Natural killer cell (primary cell): Measurements from ENCODE around the gene BCAM. TPM values are rescaled to one million over a fixed set of nuclear protein-coding genes. Genes with fewer than 3 reads are reported as not detected.

Experiments
- ATAC-seq, 3 donors: fragments of 150-1000 bp in 2 of 3; fragments of 200-7000 bp in 1 of 3; cut with Tn5 transposase; 1 replicate in 1 of 3; 2 replicates in 2 of 3; pipeline ENCODE4 v1.10.0; 2021; ENCODE audit warnings: mild to moderate bottlenecking in 2 of 3, moderate library complexity in 2 of 3
- DNase-seq, 2 donors: peaks; one replicate each; pipeline versions ENCODE4 v3.0.0 to v3.0.0-alpha.2; 2013 to 2021; ENCODE audit warnings: mixed read lengths in 1 of 2
- H3K27ac ChIP-seq: one replicate; pipeline ENCODE4 v1.5.1; 2013; ENCODE audit warnings: mild to moderate bottlenecking, low read length
- H3K27me3 ChIP-seq: one replicate; pipeline ENCODE4 v1.6.1; 2013; ENCODE audit warnings: low read length; ENCODE audit not compliant: control insufficient read depth, insufficient read depth
- H3K36me3 ChIP-seq: one replicate; pipeline ENCODE4 v1.6.1; 2013; ENCODE audit warnings: low read length; ENCODE audit not compliant: control insufficient read depth, insufficient read depth
- H3K4me1 ChIP-seq: one replicate; pipeline ENCODE4 v1.6.1; 2013; ENCODE audit warnings: low read length; ENCODE audit not compliant: control insufficient read depth, insufficient read depth
- H3K4me3 ChIP-seq: one replicate; pipeline ENCODE4 v1.5.1; 2013; ENCODE audit warnings: low read length
- H3K9me3 ChIP-seq: one replicate; pipeline ENCODE4 v1.6.1; 2013; ENCODE audit warnings: low read length; ENCODE audit not compliant: control insufficient read depth, insufficient read depth
- H3K27ac Mint-ChIP-seq, 2 donors: one replicate each; pipeline ENCODE4 v1.8.0; 2022; ENCODE audit warnings: mild to moderate bottlenecking in 2 of 2, mixed read lengths in 2 of 2, moderate library complexity in 1 of 2
- H3K27me3 Mint-ChIP-seq, 2 donors: one replicate each; pipeline ENCODE4 v1.8.0; 2022; ENCODE audit warnings: low read depth in 2 of 2, mixed read lengths in 2 of 2
- H3K36me3 Mint-ChIP-seq: one replicate; pipeline ENCODE4 v1.8.0; 2022; ENCODE audit warnings: mixed read lengths
- H3K4me1 Mint-ChIP-seq, 2 donors: one replicate each; pipeline ENCODE4 v1.8.0; 2022; ENCODE audit warnings: mixed read lengths in 2 of 2
- H3K4me3 Mint-ChIP-seq: one replicate; pipeline ENCODE4 v1.8.0; 2022; ENCODE audit warnings: mild to moderate bottlenecking, moderate library complexity, mixed read lengths
- H3K9me3 Mint-ChIP-seq, 2 donors: one replicate each; pipeline ENCODE4 v1.8.0; 2022; ENCODE audit warnings: mixed read lengths in 2 of 2
- WGBS: methylation state at CpG from one replicate; pipeline ENCODE4 v1.1.7; 2013; ENCODE audit warnings: missing lambda C conversion rate; ENCODE audit not compliant: insufficient coverage; 5-methylcytosine and 5-hydroxymethylcytosine counted together
- intact Hi-C: fragments of 100-400 bp; cut with micrococcal nuclease; formaldehyde crosslinking; loops from one replicate; pipeline ENCODE4 v1.14.2; 2022
- total RNA-seq, 4 donors: library from RNA; stranded (reverse); fragments of 120-200 nt in 1 of 4; gene quantifications; one replicate each; pipeline versions ENCODE4 v1.2.3 to v1.2.4, GENCODE V29; 2013 to 2022
- TF ChIP-seq, protein P1 (sequence below): fragments of 200-600 bp; IDR thresholded peaks from one replicate; pipeline ENCODE4 v1.8.0; 2022; ENCODE audit warnings: antibody characterized with exemption

Gene BCAM
- not detected for total RNA-seq
- not detected for total RNA-seq (2013)

DNA sequence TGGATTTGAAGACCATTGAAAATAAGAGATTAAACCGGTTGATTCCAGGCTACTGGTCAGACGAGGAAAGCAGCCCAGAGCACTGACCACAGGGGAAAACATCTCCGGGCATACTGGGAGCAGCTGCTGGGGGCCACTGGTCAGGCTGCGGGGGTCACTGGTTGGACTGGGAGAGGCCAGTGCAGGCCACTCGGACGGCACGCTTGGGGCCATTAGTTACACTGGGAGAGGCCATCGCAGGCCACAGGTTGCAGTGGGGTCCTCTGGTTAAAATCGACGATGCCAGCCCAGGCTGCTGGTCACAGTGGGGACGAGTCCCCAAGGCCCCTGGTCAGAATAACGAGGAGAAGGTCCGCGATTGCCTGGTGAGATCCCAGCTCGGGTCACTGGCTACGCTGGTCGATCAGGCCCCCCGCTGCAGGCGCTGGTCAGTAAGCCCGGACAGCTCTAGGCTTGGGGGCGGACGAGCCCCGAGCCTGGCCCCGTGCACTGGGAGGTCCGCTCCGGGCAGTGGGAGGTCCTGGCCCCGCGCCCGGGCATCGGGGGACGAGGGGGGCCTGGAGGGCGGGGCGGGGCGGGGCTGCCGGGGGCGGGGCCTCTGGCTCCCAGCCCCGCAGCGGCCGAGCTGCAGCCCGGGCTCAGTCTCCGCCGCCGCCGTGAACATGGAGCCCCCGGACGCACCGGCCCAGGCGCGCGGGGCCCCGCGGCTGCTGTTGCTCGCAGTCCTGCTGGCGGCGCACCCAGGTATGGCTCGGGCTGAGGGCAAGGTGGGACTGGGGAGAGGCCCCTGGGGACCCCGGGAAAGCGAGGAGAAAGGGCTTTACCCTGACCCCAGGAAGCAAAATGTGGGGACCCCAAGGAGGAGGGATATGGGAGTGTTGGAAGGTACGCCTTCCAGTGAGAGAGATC, at the start of gene BCAM:
BCAM (plus strand) TSS at position 641 of the 909 bp plus-strand sequence; CDS start at position 663, 22 bp downstream.
- H3K27me3 Mint-ChIP-seq, result peaks cover 0 to 8% of the 10 kb centered on the region in 2 donors
- Histone ChIP-seq H3K4me1 (peaks cover 11% of the 10 kb centered on the region), H3K27ac (no peak within 1 kb of the TSS), H3K36me3 (no peaks in the 10 kb centered on the region), H3K27me3 (peaks cover 8% of the 10 kb centered on the region), H3K9me3 (no peaks in the 10 kb centered on the region), H3K4me3 (no peak within 1 kb of the TSS)
- WGBS, result 4% methylated on average over 59 of the region's 59 CpGs
- TF ChIP-seq, protein P1, sequence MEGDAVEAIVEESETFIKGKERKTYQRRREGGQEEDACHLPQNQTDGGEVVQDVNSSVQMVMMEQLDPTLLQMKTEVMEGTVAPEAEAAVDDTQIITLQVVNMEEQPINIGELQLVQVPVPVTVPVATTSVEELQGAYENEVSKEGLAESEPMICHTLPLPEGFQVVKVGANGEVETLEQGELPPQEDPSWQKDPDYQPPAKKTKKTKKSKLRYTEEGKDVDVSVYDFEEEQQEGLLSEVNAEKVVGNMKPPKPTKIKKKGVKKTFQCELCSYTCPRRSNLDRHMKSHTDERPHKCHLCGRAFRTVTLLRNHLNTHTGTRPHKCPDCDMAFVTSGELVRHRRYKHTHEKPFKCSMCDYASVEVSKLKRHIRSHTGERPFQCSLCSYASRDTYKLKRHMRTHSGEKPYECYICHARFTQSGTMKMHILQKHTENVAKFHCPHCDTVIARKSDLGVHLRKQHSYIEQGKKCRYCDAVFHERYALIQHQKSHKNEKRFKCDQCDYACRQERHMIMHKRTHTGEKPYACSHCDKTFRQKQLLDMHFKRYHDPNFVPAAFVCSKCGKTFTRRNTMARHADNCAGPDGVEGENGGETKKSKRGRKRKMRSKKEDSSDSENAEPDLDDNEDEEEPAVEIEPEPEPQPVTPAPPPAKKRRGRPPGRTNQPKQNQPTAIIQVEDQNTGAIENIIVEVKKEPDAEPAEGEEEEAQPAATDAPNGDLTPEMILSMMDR, result no peak
- H3K4me1 Mint-ChIP-seq, result peaks cover 0 to 3% of the 10 kb centered on the region in 2 donors
- no peak within 1 kb of the TSS for H3K27ac Mint-ChIP-seq
- no peaks in the 10 kb centered on the region for H3K9me3 Mint-ChIP-seq
- DNase-seq (peak in 1 of 2 donors; percentile 19), ATAC-seq (peak in 2 of 3 donors; percentile 42 to 44)
- H3K4me3 Mint-ChIP-seq, result peak within 1 kb of the TSS; percentile 37
- intact Hi-C loops, result loop anchor here (10.0 kb wide), 1 partner anchor 246 kb away; no protein-coding TSS in a partner anchor
- H3K36me3 Mint-ChIP-seq, result no peaks in the 10 kb centered on the region

- intact Hi-C loops, result no loop called here
- peak overlapping the region in 1 of 2 donors; percentile 31 for H3K27ac Mint-ChIP-seq
- DNase-seq (peak in 1 of 2 donors; percentile 15), ATAC-seq (no peak)
- peaks cover 23% of the 10 kb centered on the region for H3K36me3 ChIP-seq
- no peaks in the 10 kb centered on the region for H3K36me3 Mint-ChIP-seq
- no peak overlapping the region for H3K4me3 Mint-ChIP-seq
- H3K4me1 Mint-ChIP-seq, result peaks cover 17 to 19% of the 10 kb centered on the region in 2 donors
- H3K9me3 ChIP-seq, result no peaks in the 10 kb centered on the region
- peaks cover 28% of the 10 kb centered on the region for H3K4me1 ChIP-seq
- TF ChIP-seq, protein P1, result no peak
- no peak overlapping the region for H3K4me3 ChIP-seq
- H3K27me3 ChIP-seq, result no peaks in the 10 kb centered on the region
- no peak overlapping the region for H3K27ac ChIP-seq
- WGBS, result 85% methylated on average over 5 of the region's 8 CpGs
- H3K27me3 Mint-ChIP-seq, result no peaks in the 10 kb centered on the region
- H3K9me3 Mint-ChIP-seq, result no peaks in the 10 kb centered on the region
Observed at GRCh38 chr19:44762038-44762437, 46.9 kb upstream of the BCAM start.

- Mint-ChIP-seq H3K36me3 (no peaks in the 10 kb centered on the region), H3K27me3 (no peaks in the 10 kb centered on the region), H3K4me1 (peaks cover 12 to 28% of the 10 kb centered on the region in 2 donors), H3K4me3 (no peak overlapping the region), H3K27ac (no peak overlapping the region), H3K9me3 (no peaks in the 10 kb centered on the region)
- H3K4me3 ChIP-seq, result no peak overlapping the region
- no peak for ATAC-seq
- H3K27ac ChIP-seq, result no peak overlapping the region
- intact Hi-C loops, result no loop called here
- TF ChIP-seq, protein P1, result no peak
- H3K4me1 ChIP-seq, result peaks cover 34% of the 10 kb centered on the region
- WGBS, result 88% methylated on average over 22 of the region's 22 CpGs
- no peaks in the 10 kb centered on the region for H3K27me3 ChIP-seq
- DNase-seq, result no peak
- H3K36me3 ChIP-seq, result no peaks in the 10 kb centered on the region
- no peaks in the 10 kb centered on the region for H3K9me3 ChIP-seq
Observed at GRCh38 chr19:44765033-44765948, 43.6 kb upstream of the BCAM start.
